ENCODE results near the gene ACTR2.
A peak's percentile ranks its signal among the peaks of the same experiment; 100 is the strongest.
"Not testable (repeated sequence)": the region's sequence is repeated elsewhere in the genome, so short reads cannot be mapped to it uniquely, and the experiment has no call there.

ACTR2 gene

GRCh38 chr2:65314801-65315441, 87.3 kb downstream of the ACTR2 start:
- no peak for DNase-seq

- DNase-seq = no peak
These were observed 88.4 kb downstream of the ACTR2 start for GRCh38 chr2:65316072-65316471.

GRCh38 chr2:65317351-65317750, 89.7 kb downstream of the ACTR2 start:
- not testable (repeated sequence) for DNase-seq

- no peak for DNase-seq
These were observed 90.2 kb downstream of the ACTR2 start for GRCh38 chr2:65317841-65318240.

GRCh38 chr2:65319072-65319673, 91.5 kb downstream of the ACTR2 start:
- no peak for DNase-seq

- no peak for DNase-seq
These were observed 92.0 kb downstream of the ACTR2 start for GRCh38 chr2:65319674-65320041.

- DNase-seq = peak; percentile 46
These were observed 92.6 kb downstream of the ACTR2 start for GRCh38 chr2:65320042-65320725.
